Motor neuron (in vitro differentiated cells): ENCODE data around the gene TMEM178B. TPM values are rescaled to one million over a fixed set of nuclear protein-coding genes. Genes with fewer than 3 reads are reported as not detected.
A peak's percentile ranks its signal among the peaks of the same experiment; 100 is the strongest.

Source experiments
- ATAC-seq, 8 experiments: fragments of 200-7000 bp; cut with Tn5 transposase; replicated peaks in 6 of 8; 2 replicates each; pipeline ENCODE4 v1.8.0; 2021; ENCODE audit warnings: mild to moderate bottlenecking in 8 of 8, moderate library complexity in 8 of 8
- H3K27ac ChIP-seq, 2 donors: fragments of 250-450 bp; sonication (Bioruptor Pico); 2 replicates each; pipeline ENCODE4 v1.9.0; 2021; ENCODE audit warnings: antibody characterized with exemption in 2 of 2, mild to moderate bottlenecking in 2 of 2, moderate library complexity in 1 of 2
- H3K4me1 ChIP-seq, 2 donors: fragments of 250-450 bp; sonication (Bioruptor Pico); replicated peaks in 1 of 2; 2 replicates each; pipeline ENCODE4 v1.6.1; 2021; ENCODE audit warnings: antibody characterized with exemption in 2 of 2, mild to moderate bottlenecking in 2 of 2, moderate library complexity in 1 of 2
- H3K4me3 ChIP-seq, 5 donors: fragments of 250-450 bp; sonication (Bioruptor Pico); 2 replicates each; pipeline ENCODE4 v1.9.0; 2021; ENCODE audit warnings: antibody characterized with exemption in 5 of 5, mild to moderate bottlenecking in 5 of 5, moderate library complexity in 4 of 5
- WGBS, 10 experiments: fragments of 450-650 bp; shearing (Covaris generic); methylation state at CpG; one replicate each; pipeline ENCODE4 v1.0.0; 2022; 5-methylcytosine and 5-hydroxymethylcytosine counted together
- in situ Hi-C, 9 experiments: fragments of 400-800 bp; cut with MboI; loops; one replicate each; pipeline ENCODE4 v1.15.0; 2021; ENCODE audit warnings: low sequenced_read_pairs in 9 of 9, low pct_unique_long_range_greater_than_20kb in 2 of 9; ENCODE audit not compliant: unreplicated experiment in 9 of 9
- total RNA-seq, 8 experiments: library from RNA; unstranded; fragments of 300-600 nt; gene quantifications; 2 replicates each; pipeline versions ENCODE4 v1.2.3 to v1.2.4, GENCODE V29; 2022

TMEM178B gene
- total RNA-seq, 8 experiments from 2014 or later: 0.56 to 29.8 (median 17.1) TPM

DNA sequence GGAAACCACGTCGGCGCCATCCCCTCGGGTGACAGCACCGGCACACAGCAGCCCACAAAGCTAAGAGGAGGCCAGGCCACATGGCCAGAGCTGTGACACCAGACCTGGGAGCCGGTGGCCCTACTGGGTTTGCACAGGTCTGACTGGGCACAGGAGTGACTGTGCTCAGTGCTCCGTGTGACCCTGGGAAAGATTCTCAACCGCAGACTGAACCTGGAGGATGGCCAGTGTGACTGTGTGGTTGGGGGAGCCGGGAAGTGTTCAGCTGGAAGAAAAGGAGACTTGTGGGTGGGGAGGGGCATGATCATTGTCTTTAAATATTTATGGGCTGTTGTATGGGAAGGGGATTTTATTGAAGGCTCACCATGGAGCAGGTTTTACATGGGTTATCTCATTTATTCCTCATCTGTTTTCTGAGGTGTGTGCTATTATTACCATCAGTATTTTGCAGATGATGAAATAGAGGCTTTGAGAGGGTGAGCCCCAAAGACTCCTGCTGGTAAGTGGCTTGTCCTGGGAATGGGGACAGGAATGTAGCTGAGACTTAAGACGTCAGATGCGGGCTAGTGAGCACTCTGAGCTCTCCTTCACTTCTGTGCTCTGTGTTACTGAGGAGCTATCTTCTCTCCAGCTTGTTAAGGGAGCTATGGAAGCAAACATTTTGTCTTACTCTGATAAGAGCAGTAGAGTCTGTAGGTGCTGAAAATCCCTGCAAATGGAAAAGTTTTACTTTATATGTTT, 127.5 kb downstream of the TMEM178B start:
- in situ Hi-C loops: no loop called here
- H3K4me1 ChIP-seq: peaks cover 34 to 41% of the 10 kb centered on the region in 2 donors
- no peak overlapping the region for H3K4me3 ChIP-seq
- H3K27ac ChIP-seq: no peak overlapping the region
- peak in 1 of 8 experiments; percentile 11 for ATAC-seq
- 19 to 83% (median 65%) methylated on average over 2 to 10 of the region's 11 CpGs; no CpG with 5 or more reads in 4 of the 10 experiments for WGBS, 10 experiments

DNA sequence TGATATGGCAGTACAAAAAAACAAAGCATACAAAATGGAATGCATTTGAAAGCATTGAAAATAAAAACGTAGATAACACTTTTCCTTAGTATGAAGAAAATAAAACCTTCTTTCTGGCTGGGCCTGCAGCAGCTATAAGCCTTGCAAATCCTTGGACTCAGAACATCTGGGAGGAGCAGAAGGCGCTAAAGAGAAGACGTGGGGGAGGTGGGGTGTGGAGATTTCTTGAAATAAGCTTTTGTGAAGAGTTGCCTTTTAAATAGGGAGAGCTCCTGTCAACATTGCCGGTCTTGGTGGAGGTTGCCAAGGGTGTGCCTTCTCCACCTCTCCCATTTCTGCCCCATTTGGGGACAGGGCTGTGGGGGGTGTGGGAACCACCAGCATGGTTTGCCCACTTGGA, 128.7 kb downstream of the TMEM178B start:
- in situ Hi-C loops: no loop called here

DNA sequence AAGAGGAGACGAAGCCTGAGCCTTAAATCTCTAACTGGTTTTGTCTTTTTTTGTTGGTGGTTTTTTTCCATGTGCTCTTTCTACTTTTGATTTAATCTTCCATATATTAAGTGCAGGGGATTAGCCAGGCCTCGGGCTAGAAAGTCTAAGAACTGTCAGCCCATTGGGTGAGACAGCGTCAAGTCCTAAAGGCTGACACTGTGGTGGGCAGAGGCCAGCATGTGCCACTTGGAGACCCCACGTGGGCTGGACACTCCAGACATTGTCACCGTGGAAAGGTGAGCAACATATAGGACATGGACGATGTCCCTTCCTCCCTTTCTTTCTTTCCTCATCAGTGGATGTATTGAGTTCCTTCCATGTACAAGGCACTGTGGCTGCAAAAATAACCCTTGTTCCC, 129.3 kb downstream of the TMEM178B start:
- Histone ChIP-seq H3K4me3 (no peak overlapping the region), H3K27ac (no peak overlapping the region), H3K4me1 (peaks cover 31 to 34% of the 10 kb centered on the region in 2 donors)
- WGBS, 10 experiments: 0 to 95% (median 87%) methylated on average over 1 to 6 of the region's 6 CpGs; no CpG with 5 or more reads in 1 of the 10 experiments
- in situ Hi-C loops: no loop called here
- no peak for ATAC-seq

More for the DNA sequence above, 128.7 kb downstream of the TMEM178B start:
- WGBS, 10 experiments: 0 to 80% (median 69%) methylated on average over 1 to 3 of the region's 4 CpGs; no CpG with 5 or more reads in 1 of the 10 experiments
- Histone ChIP-seq H3K4me3 (no peak overlapping the region), H3K4me1 (peaks cover 34 to 41% of the 10 kb centered on the region in 2 donors), H3K27ac (no peak overlapping the region)
- no peak for ATAC-seq

DNA sequence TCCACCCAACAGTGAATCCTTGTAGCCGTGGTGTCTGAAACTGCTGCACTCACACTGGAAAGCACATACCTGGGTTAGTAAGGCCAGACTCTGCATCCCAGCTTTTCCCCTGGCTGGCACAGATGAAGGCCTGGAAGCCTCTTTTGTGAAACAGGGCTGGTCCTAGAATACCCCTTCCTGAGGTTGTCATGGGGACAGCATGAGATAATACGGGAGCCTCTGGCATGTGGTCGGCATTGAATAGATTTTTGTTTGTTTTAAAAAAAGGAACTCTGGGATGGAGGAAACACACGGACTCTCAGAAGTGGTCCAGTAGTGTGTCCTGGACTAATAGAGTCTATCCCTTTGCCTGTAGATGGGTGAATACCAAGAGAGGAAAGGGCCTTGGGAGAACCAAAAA, 129.7 kb downstream of the TMEM178B start:
- Histone ChIP-seq H3K4me1 (peaks cover 31 to 34% of the 10 kb centered on the region in 2 donors), H3K4me3 (no peak overlapping the region), H3K27ac (no peak overlapping the region)
- in situ Hi-C loops: no loop called here
- peak in 5 of 8 experiments; percentile 20 to 86 (median 41) for ATAC-seq
- WGBS, 10 experiments: 0 to 100% (median 31%) methylated on average over 1 to 3 of the region's 4 CpGs; no CpG with 5 or more reads in 6 of the 10 experiments

DNA sequence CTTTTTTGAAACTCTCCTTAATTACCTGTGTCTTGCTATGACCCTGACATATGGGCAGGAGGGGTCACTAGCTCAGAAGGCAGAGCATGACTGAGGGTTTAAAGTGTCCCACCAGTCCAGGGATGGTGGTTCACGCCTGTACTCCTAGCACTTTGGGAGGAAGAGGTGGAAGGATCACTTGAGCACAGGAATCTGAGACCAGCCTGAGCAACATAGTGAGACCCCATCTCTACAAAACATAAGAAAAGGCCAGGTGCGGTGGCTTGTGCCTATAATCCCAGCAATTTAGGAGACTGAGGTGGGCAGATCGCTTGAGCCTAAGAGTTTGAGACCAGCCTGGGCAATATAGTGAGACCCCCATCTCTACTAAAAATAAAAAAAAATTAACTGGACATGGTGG, 133.8 kb downstream of the TMEM178B start:
- in situ Hi-C loops: no loop called here
- H3K27ac ChIP-seq: no peak overlapping the region
- ATAC-seq: no peak
- no peak overlapping the region for H3K4me3 ChIP-seq
- peaks cover 38 to 39% of the 10 kb centered on the region in 2 donors for H3K4me1 ChIP-seq
- WGBS, 10 experiments: 19 to 92% (median 42%) methylated on average over 1 to 3 of the region's 3 CpGs; no CpG with 5 or more reads in 5 of the 10 experiments

DNA sequence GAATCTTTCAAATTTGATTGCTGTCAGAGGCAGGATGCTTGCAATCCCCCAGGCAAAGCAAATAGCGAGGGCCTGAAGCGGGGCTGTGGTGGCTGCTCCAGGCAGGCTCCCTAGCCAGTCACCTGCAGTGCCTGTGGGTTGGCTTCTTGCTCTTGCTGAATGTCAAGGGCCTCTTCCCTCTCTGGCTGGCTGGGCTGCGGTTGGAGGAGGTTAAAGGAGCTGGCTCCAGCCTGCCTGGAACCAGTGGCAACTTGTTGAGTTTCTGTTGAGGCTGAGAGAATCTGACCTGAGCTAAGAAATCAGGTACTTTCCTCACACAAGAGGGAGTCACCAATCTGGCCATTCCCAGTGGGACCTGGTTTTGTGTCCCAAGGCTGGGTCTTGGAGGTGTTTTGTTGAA, 134.7 kb downstream of the TMEM178B start:
- in situ Hi-C loops: no loop called here
- Histone ChIP-seq H3K27ac (peak overlapping the region in 1 of 2 donors; percentile 45), H3K4me1 (peaks cover 38 to 44% of the 10 kb centered on the region in 2 donors), H3K4me3 (no peak overlapping the region)
- peak in 5 of 8 experiments; percentile 57 to 84 (median 81) for ATAC-seq
- WGBS, 10 experiments: 0 to 82% (median 41%) methylated on average over 1 to 3 of the region's 3 CpGs; no CpG with 5 or more reads in 6 of the 10 experiments

DNA sequence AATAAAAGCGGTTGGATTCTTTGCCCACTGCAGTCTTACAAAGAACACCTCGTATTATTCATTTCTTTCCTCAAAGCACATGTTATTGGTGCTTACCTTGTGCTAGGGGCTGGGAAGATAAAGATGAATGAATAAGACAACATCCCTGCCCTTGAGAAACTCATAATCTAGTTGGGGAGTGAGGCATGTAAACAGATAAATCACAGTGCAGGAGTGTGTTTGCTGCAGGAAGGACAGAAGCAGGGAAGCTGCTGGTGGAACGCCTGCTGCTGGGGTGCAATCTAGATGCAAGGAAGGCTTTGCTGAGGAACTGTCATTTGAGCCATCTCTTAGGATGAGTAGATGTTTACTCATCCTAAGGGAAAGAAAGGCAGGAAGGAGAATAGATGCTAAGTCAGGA, 135.6 kb downstream of the TMEM178B start:
- Histone ChIP-seq H3K4me3 (no peak overlapping the region), H3K27ac (no peak overlapping the region), H3K4me1 (peaks cover 38 to 49% of the 10 kb centered on the region in 2 donors)
- in situ Hi-C loops: no loop called here
- 0 to 94% (median 70%) methylated on average over 1 to 3 of the region's 3 CpGs; no CpG with 5 or more reads in 2 of the 10 experiments for WGBS, 10 experiments
- ATAC-seq: peak in 6 of 8 experiments; percentile 20 to 68 (median 50)

DNA sequence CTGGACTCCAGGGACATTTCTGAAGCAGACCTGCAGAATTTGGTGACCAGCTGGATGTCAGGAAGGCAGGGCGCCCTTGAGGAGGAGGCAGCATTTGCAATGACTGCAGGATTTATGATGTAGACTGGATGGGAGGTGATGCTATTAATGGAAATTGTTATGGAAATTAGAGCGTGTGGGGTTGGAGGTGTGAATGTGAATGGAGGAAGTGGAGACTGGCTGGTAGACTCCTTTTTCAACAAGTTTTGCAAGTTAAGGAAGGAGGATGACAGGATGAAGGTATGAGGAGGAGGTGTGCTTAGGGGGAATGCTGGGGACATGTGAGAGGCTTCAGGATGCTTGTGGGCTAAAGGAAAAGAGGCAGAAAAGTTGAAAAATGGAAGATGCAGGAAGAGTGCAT, 137.0 kb downstream of the TMEM178B start:
- H3K4me1 ChIP-seq: peaks cover 43 to 56% of the 10 kb centered on the region in 2 donors
- H3K4me3 ChIP-seq: no peak overlapping the region
- 0 to 71% (median 20%) methylated on average over 1 to 2 of the region's 2 CpGs; no CpG with 5 or more reads in 2 of the 10 experiments for WGBS, 10 experiments
- H3K27ac ChIP-seq: no peak overlapping the region
- peak in 3 of 8 experiments; percentile 21 to 59 (median 32) for ATAC-seq
- in situ Hi-C loops: no loop called here

DNA sequence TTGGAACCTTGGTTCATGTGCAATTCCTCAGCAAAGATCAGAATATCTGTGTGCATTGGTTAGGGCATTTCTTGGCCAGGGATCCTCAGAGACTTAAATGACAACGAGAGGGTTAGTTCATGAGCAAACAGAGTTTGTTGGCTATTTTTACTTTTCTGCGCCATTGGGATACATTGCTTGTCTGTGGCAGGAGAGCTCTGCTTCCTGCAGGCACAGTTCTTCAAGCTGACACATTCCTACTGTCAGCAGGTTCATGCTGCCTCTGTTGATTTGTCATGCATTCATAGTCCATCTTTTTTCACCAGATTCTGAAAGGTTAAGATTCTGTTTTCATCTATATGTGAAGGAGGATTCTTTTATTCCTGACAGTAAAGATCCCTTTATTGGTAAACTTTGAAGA, 139.4 kb downstream of the TMEM178B start:
- ATAC-seq: no peak
- H3K4me3 ChIP-seq: no peak overlapping the region
- in situ Hi-C loops: no loop called here
- peaks cover 41 to 56% of the 10 kb centered on the region in 2 donors for H3K4me1 ChIP-seq
- 0 to 100% (median 80%) methylated on average over 1 to 2 of the region's 2 CpGs; no CpG with 5 or more reads in 3 of the 10 experiments for WGBS, 10 experiments
- H3K27ac ChIP-seq: no peak overlapping the region

DNA sequence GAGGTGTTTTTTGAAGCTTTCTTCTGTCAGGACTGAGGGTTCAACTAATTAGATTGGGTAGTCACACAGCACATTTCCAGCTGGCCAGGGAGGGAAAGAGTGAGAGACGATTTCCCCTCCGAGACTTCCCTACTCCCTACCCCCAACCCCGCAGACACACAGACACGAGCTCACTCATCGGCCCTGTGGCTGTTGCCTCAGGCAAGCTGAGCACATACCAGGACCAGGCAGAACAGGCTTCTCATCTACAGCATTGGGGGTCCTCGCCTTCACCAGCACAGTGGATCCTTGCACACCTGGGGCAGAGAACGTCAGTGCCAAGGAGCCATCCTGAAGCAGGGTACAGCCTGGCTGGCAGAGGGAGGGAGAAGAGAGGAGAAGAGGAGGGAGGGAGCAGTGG, 144.1 kb downstream of the TMEM178B start:
- peaks cover 16 to 26% of the 10 kb centered on the region in 2 donors for H3K4me1 ChIP-seq
- H3K27ac ChIP-seq: no peak overlapping the region
- ATAC-seq: no peak
- H3K4me3 ChIP-seq: no peak overlapping the region
- 3 to 93% methylated on average over 3 to 5 of the region's 7 CpGs; no CpG with 5 or more reads in 8 of the 10 experiments for WGBS, 10 experiments
- in situ Hi-C loops: no loop called here

DNA sequence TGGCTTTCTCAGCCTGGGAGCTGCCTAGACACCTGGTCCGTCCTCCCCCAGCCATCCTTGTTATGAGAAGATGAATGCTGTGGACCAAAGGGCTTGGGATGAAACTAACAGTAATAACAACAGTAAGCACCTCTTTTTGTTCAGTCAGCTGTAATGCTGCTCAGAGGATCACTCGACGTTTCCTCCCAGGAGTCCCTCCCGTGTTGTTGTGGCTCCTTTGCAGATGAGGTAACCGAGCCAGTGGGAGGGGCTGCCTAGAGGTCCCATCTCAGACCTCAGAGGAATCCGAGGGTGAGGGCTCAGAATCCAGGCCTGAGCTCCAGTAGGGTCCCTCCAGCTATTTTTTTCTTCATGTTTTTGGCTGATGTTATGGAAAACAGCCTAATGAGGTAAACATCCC, 145.1 kb downstream of the TMEM178B start:
- 0 to 86% (median 70%) methylated on average over 2 to 4 of the region's 6 CpGs; no CpG with 5 or more reads in 5 of the 10 experiments for WGBS, 10 experiments
- ATAC-seq: no peak
- no peak overlapping the region for H3K27ac ChIP-seq
- in situ Hi-C loops: no loop called here
- no peak overlapping the region for H3K4me3 ChIP-seq
- H3K4me1 ChIP-seq: peaks cover 8 to 15% of the 10 kb centered on the region in 2 donors

DNA sequence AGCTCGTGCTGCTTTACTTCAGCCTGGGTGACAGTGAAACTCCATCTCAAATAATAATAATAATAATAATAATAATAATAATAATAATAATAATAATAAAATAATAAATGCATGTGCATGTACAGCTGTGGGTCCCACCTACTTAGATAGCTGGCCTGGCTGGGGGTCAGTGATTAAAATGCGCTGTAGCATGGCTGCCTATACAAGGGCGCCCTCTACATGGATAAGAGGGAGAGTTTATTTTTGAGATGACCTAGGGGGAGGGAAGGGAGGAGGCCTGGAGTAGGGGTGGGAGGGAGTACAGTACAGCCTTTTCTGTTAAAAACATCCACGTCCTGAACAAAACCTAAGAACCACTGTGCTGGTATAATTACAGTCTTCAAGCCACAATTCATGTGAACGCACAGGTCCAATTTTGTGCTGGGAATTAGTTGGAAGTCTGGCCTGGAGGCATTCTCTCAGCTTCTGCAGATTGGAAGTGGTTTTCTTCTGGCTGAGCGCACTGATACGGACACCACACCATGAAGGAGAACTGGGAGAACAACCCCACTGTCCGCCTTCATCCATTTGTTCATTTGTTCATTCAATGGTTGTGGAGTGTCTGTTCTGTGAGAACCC, 146.5 kb downstream of the TMEM178B start:
- in situ Hi-C loops: no loop called here
- peaks cover 0 to 9% of the 10 kb centered on the region in 2 donors for H3K4me1 ChIP-seq
- 0 to 100% (median 84%) methylated on average over 1 to 6 of the region's 8 CpGs; no CpG with 5 or more reads in 1 of the 10 experiments for WGBS, 10 experiments
- no peak overlapping the region for H3K27ac ChIP-seq
- ATAC-seq: peak in 7 of 8 experiments; percentile 34 to 86 (median 67)
- H3K4me3 ChIP-seq: no peak overlapping the region

DNA sequence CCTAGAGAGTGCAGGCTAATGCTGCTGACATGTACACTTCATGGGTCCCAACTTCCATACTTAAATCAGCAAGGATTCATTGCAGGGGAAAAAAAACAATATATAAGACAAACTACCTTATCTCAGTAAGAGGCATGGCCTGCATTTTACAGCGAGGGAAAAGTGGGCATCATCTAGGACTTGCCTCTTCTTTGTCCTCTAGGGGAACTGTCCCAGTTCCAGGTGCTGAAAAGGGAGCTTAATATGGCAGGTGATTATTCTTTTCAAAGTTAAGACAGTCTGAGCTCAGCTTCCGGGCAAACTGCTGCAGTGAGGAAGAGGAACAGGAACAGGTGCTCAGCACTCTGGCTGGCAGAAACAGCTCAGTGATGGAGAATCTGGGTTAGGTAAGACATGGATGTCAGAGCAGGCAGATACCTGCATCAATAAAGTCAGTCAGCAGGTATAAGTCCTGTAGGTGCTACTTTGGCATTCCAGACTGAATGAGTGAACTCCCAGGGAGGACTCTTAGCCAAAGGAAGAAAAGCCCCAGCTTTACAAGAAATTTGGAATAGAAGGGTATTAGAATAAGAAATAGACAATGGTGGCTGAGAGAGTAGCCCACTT, 147.2 kb downstream of the TMEM178B start:
- no peak for ATAC-seq
- Histone ChIP-seq H3K4me3 (no peak overlapping the region), H3K27ac (no peak overlapping the region), H3K4me1 (peaks cover 0 to 11% of the 10 kb centered on the region in 2 donors)
- in situ Hi-C loops: no loop called here
- WGBS, 10 experiments: 0 to 74% (median 25%) methylated on average over 1 to 2 of the region's 2 CpGs; no CpG with 5 or more reads in 4 of the 10 experiments
